HT1080 (cell line): ENCODE data around the gene COL6A5. TPM values are rescaled to one million over a fixed set of nuclear protein-coding genes. Genes with fewer than 3 reads are reported as not detected.
"Not testable (repeated sequence)": the region's sequence is repeated elsewhere in the genome, so short reads cannot be mapped to it uniquely, and the experiment has no call there.

Experiments
- DNase-seq: peaks from one replicate; pipeline ENCODE4 v3.0.0-alpha.2; 2015; ENCODE audit warnings: low read depth
- polyA plus RNA-seq, 2 experiments: library from polyadenylated mRNA; depleted of rRNA; stranded (reverse); fragments of >200 nt; gene quantifications; 2 replicates each; pipeline ENCODE4 v1.2.3, GENCODE V29; 2015
- total RNA-seq: library from RNA; depleted of rRNA; stranded (reverse); fragments of >200 nt; shearing (Covaris generic); gene quantifications from 2 replicates; pipeline ENCODE4 v1.2.3, GENCODE V29; 2014; rRNA removed

Gene COL6A5
- 0.17 and 0.26 TPM in 2 replicates for total RNA-seq
- 0.06 and 0.09 TPM in 2 replicates for polyA plus RNA-seq (2015; cell fraction: cytosol; rRNA removed)
- 0.14 and 0.18 TPM in 2 replicates for polyA plus RNA-seq (2015; cell fraction: nucleus; rRNA removed)

GRCh38 chr3:130345487-130346079, at the start of gene COL6A5:
COL6A5 (plus strand) TSS chr3:130345672; CDS start chr3:130373639, 27,967 bp downstream.
- DNase-seq: no peak

- DNase-seq: no peak
Observed at GRCh38 chr3:130299531-130299930, 45.9 kb upstream of the COL6A5 start.

GRCh38 chr3:130300888-130301287, 44.6 kb upstream of the COL6A5 start:
- no peak for DNase-seq

GRCh38 chr3:130310109-130310508, 35.4 kb upstream of the COL6A5 start:
- DNase-seq: no peak

GRCh38 chr3:130312374-130312773, 33.1 kb upstream of the COL6A5 start:
- no peak for DNase-seq

GRCh38 chr3:130316169-130316568, 29.3 kb upstream of the COL6A5 start:
- DNase-seq: no peak

GRCh38 chr3:130323503-130323902, 22.0 kb upstream of the COL6A5 start:
- DNase-seq: peak; percentile 23

GRCh38 chr3:130340766-130341165, 4.7 kb upstream of the COL6A5 start:
- DNase-seq: no peak

GRCh38 chr3:130341388-130341787, 4.1 kb upstream of the COL6A5 start:
- DNase-seq: peak; percentile 58

- DNase-seq: no peak
Observed at GRCh38 chr3:130341882-130342281, 3.6 kb upstream of the COL6A5 start.

- no peak for DNase-seq
Observed at GRCh38 chr3:130342821-130343661, 2.4 kb upstream of the COL6A5 start.

GRCh38 chr3:130348258-130348657, 2.8 kb downstream of the COL6A5 start:
- not testable (repeated sequence) for DNase-seq

GRCh38 chr3:130354430-130354829, 9.0 kb downstream of the COL6A5 start:
- peak; percentile 76 for DNase-seq

GRCh38 chr3:130374033-130374432, 28.6 kb downstream of the COL6A5 start:
- DNase-seq: no peak

- DNase-seq: no peak
Observed at GRCh38 chr3:130374908-130375307, 29.4 kb downstream of the COL6A5 start.

GRCh38 chr3:130377960-130378676, 32.6 kb downstream of the COL6A5 start:
- no peak for DNase-seq

GRCh38 chr3:130378677-130379191, 33.3 kb downstream of the COL6A5 start:
- DNase-seq: peak; percentile 9

GRCh38 chr3:130379274-130379673, 33.8 kb downstream of the COL6A5 start:
- DNase-seq: peak; percentile 88

GRCh38 chr3:130380398-130380797, 34.9 kb downstream of the COL6A5 start:
- no peak for DNase-seq

- no peak for DNase-seq
Observed at GRCh38 chr3:130383424-130383823, 38.0 kb downstream of the COL6A5 start.

GRCh38 chr3:130384476-130385025, 39.1 kb downstream of the COL6A5 start:
- no peak for DNase-seq
